Measurements from ENCODE around the gene PTPRN. TPM values are rescaled to one million over a fixed set of nuclear protein-coding genes. Genes with fewer than 3 reads are reported as not detected.

PTPRN gene
- polyA plus RNA-seq, 12 donors: 0.17 to 0.44 (median 0.22) TPM; not detected in 6

GRCh38 chr2:219308142-219309101, 779 bp downstream of the PTPRN start:
- peak; percentile 70 for DNase-seq

- DNase-seq: no peak
These were observed 3.2 kb downstream of the PTPRN start for GRCh38 chr2:219306047-219306446.

GRCh38 chr2:219304223-219304622, 5.0 kb downstream of the PTPRN start:
- DNase-seq: no peak

- no peak for DNase-seq
These were observed 6.7 kb downstream of the PTPRN start for GRCh38 chr2:219302412-219302968.

- no peak for DNase-seq
These were observed 9.2 kb downstream of the PTPRN start for GRCh38 chr2:219300022-219300421.

- DNase-seq: no peak
These were observed 9.8 kb downstream of the PTPRN start for GRCh38 chr2:219299372-219299760.

- peak; percentile 86 for DNase-seq
These were observed 10.3 kb downstream of the PTPRN start for GRCh38 chr2:219298759-219299371.

- DNase-seq: no peak
These were observed 11.3 kb downstream of the PTPRN start for GRCh38 chr2:219297766-219298456.

- DNase-seq: no peak
These were observed 12.4 kb downstream of the PTPRN start for GRCh38 chr2:219296631-219297391.

- no peak for DNase-seq
These were observed 13.1 kb downstream of the PTPRN start for GRCh38 chr2:219296142-219296541.

GRCh38 chr2:219294356-219295351, 14.5 kb downstream of the PTPRN start:
- DNase-seq: peak; percentile 86

GRCh38 chr2:219293736-219294231, 15.4 kb downstream of the PTPRN start:
- DNase-seq: no peak

- no peak for DNase-seq
These were observed 16.6 kb downstream of the PTPRN start for GRCh38 chr2:219292616-219293015.

GRCh38 chr2:219291910-219292490, 17.2 kb downstream of the PTPRN start:
- no peak for DNase-seq

- no peak for DNase-seq
These were observed 17.8 kb downstream of the PTPRN start for GRCh38 chr2:219291394-219291793.

- no peak for DNase-seq
These were observed 18.6 kb downstream of the PTPRN start for GRCh38 chr2:219290381-219291171.

- DNase-seq: peak; percentile 93
These were observed 19.5 kb downstream of the PTPRN start for GRCh38 chr2:219289537-219290361.

GRCh38 chr2:219289195-219289536, 20.0 kb downstream of the PTPRN start:
- no peak for DNase-seq
